ENCODE measurements around the gene RBBP8NL. TPM values are rescaled to one million over a fixed set of nuclear protein-coding genes. Genes with fewer than 3 reads are reported as not detected.

Gene RBBP8NL
- polyA plus RNA-seq, 2 of the 4 experiments (the other 2 are of a cell fraction): not detected

DNA sequence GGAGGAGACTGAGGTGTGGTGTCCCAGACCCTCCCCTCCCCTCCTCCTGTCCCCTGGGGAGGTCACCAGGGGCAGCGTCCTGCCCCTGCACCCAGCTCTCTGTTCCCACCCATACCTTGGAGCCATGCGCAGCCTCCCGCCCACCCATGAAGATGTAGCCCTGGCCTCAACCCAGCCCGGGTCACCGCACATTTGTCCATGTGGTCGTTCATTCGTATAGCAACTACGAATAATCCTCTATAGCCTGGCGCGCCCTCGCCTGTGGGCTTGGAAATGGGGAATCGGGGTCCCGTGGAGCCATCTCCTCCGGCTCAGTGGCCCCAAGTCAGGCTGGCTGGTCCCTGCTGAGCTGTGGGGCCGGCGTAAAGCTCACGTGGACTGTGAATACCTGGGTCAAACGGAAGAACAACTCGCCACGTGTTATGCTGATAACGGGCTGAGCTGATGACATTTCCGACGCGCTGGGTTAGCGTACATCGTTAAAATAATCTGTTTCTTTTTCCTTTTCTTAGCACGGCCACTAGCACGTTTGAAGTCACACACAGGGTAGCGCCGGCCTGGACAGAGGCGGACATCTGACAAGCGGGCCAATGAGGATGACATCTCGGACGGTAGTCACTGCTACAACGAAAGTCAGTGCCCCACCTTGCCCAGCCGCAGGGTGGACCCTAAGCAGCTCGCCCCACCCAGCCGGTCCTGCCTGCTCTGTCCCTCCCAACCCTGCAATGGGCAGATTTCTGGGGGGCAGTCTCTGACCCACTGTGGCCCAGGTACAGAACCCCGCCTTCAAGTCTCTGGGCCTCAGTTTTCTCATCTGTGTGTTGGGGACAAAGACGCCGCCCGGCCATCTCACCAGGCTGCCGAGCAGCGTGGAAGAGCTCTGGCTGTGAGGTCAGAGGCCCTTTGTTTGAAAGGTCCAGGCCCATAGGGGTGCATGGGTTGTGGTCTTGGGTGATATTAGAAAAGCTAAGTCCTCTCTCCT is 19.8 kb upstream of the RBBP8NL start:
- ATAC-seq (no peak), FAIRE-seq (no peak), DNase-seq (ENCODE audit: low read depth in 1 of 2, low spot score in 1 of 2) (no peak)
- Histone ChIP-seq H3K9me3 (no peaks in the 10 kb centered on the region), H3K4me2 (no peak overlapping the region), H3K4me3 (no peak overlapping the region), H3K27ac (no peak overlapping the region), H3K4me1 (no peaks in the 10 kb centered on the region)
- 70% methylated on average over 39 of the region's 44 CpGs for WGBS (ENCODE audit: missing lambda C conversion rate)
- ChIA-PET CTCF (interaction anchor here (1.2 to 1.8 kb wide), 3 partner anchors 37 to 170 kb away, joined by 3 to 5 read pairs (median 4); no protein-coding TSS in a partner anchor), POLR2A (no interaction called here)
- TF ChIP-seq ZC3H11A (IDR thresholded peaks at IDR 0.05): no peak
- TF ChIP-seq, protein P1, sequence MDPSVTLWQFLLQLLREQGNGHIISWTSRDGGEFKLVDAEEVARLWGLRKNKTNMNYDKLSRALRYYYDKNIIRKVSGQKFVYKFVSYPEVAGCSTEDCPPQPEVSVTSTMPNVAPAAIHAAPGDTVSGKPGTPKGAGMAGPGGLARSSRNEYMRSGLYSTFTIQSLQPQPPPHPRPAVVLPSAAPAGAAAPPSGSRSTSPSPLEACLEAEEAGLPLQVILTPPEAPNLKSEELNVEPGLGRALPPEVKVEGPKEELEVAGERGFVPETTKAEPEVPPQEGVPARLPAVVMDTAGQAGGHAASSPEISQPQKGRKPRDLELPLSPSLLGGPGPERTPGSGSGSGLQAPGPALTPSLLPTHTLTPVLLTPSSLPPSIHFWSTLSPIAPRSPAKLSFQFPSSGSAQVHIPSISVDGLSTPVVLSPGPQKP (IDR thresholded peaks at IDR 0.05; ENCODE audit: low read depth, low read length): no peak
- TF ChIP-seq PHF8 (IDR thresholded peaks at IDR 0.05; ENCODE audit: borderline replicate concordance, low read depth): no peak
- no peak for TF ChIP-seq EHF (CRISPR knock-in tag; IDR thresholded peaks at IDR 0.05)
- TF ChIP-seq, protein P2, sequence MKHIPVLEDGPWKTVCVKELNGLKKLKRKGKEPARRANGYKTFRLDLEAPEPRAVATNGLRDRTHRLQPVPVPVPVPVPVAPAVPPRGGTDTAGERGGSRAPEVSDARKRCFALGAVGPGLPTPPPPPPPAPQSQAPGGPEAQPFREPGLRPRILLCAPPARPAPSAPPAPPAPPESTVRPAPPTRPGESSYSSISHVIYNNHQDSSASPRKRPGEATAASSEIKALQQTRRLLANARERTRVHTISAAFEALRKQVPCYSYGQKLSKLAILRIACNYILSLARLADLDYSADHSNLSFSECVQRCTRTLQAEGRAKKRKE (CRISPR knock-in tag; IDR thresholded peaks at IDR 0.05; ENCODE audit: low read depth): no peak
- TF ChIP-seq RARB (CRISPR knock-in tag; IDR thresholded peaks at IDR 0.05): no peak
- TF ChIP-seq RNF2 (IDR thresholded peaks at IDR 0.05; ENCODE audit: borderline replicate concordance, low read depth): no peak
- no peak for TF ChIP-seq KDM5A (IDR thresholded peaks at IDR 0.05)
- TF ChIP-seq BHLHE40 (IDR thresholded peaks at IDR 0.05; ENCODE audit: low read depth, low read length): no peak
- no peak for TF ChIP-seq MAZ (IDR thresholded peaks at IDR 0.05; ENCODE audit: borderline replicate concordance, low read depth, low read length)
- TF ChIP-seq, protein P3, sequence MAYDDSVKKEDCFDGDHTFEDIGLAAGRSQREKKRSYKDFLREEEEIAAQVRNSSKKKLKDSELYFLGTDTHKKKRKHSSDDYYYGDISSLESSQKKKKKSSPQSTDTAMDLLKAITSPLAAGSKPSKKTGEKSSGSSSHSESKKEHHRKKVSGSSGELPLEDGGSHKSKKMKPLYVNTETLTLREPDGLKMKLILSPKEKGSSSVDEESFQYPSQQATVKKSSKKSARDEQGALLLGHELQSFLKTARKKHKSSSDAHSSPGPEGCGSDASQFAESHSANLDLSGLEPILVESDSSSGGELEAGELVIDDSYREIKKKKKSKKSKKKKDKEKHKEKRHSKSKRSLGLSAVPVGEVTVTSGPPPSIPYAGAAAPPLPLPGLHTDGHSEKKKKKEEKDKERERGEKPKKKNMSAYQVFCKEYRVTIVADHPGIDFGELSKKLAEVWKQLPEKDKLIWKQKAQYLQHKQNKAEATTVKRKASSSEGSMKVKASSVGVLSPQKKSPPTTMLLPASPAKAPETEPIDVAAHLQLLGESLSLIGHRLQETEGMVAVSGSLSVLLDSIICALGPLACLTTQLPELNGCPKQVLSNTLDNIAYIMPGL (CRISPR knock-in tag; IDR thresholded peaks at IDR 0.05; ENCODE audit: borderline replicate concordance): no peak
- no peak for TF ChIP-seq KDM1A (IDR thresholded peaks at IDR 0.05; ENCODE audit: low read depth)
- no peak for TF ChIP-seq POLR2AphosphoS2 (conservative IDR thresholded peaks at IDR 0.05; ENCODE audit: low read length)
- no peak for TF ChIP-seq HDAC2 (IDR thresholded peaks at IDR 0.05)
- TF ChIP-seq SREBF2 (IDR thresholded peaks at IDR 0.05): no peak
- TF ChIP-seq FOXS1 (CRISPR knock-in tag; IDR thresholded peaks at IDR 0.05): no peak
- TF ChIP-seq CBX2 (IDR thresholded peaks at IDR 0.05; ENCODE audit: borderline replicate concordance, low read depth): no peak
- TF ChIP-seq HEYL (CRISPR knock-in tag; IDR thresholded peaks at IDR 0.05): no peak
- TF ChIP-seq, protein P4, sequence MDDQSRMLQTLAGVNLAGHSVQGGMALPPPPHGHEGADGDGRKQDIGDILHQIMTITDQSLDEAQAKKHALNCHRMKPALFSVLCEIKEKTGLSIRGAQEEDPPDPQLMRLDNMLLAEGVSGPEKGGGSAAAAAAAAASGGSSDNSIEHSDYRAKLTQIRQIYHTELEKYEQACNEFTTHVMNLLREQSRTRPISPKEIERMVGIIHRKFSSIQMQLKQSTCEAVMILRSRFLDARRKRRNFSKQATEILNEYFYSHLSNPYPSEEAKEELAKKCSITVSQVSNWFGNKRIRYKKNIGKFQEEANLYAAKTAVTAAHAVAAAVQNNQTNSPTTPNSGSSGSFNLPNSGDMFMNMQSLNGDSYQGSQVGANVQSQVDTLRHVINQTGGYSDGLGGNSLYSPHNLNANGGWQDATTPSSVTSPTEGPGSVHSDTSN (IDR thresholded peaks at IDR 0.05): no peak
- TF ChIP-seq MYC (IDR thresholded peaks at IDR 0.05; ENCODE audit: borderline replicate concordance, low read length): no peak

DNA sequence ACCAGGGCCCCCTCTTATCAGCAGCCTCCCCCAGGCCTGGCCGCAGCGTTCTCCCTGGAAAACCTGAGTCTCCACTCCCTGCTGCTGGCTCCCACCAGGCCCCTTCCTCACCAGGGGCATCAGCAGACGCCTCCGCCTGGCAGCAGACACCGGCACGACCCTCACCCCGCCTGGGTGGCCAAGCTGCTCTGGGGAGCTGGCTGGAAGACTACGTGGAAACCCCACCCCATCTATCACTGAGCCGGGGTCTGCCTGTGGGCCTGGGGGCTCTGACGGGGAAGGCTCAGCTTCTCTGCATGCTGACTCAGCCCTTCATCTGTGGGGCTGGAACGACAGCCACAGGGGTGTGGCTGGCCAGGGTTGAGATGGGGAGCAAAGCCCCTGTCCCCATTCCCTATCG is 19.1 kb upstream of the RBBP8NL start:
- 42% methylated on average over 11 of the region's 12 CpGs for WGBS (ENCODE audit: missing lambda C conversion rate)
- ChIA-PET CTCF (interaction anchor here (1.8 kb wide), 1 partner anchor 170 kb away, joined by 5 read pairs; no protein-coding TSS in a partner anchor), POLR2A (no interaction called here)
- DNase-seq (ENCODE audit: low read depth in 1 of 2, low spot score in 1 of 2) (no peak), FAIRE-seq (no peak), ATAC-seq (no peak)
- no peak overlapping the region for H3K4me2 ChIP-seq
- no peak for TF ChIP-seq FOXS1 (CRISPR knock-in tag; IDR thresholded peaks at IDR 0.05)
- no peak for TF ChIP-seq KDM1A (IDR thresholded peaks at IDR 0.05; ENCODE audit: low read depth)
- TF ChIP-seq HOXA7 (CRISPR knock-in tag; IDR thresholded peaks at IDR 0.05): no peak
- no peak for TF ChIP-seq SMC3 (IDR thresholded peaks at IDR 0.05)
- no peak for TF ChIP-seq CHD2 (IDR thresholded peaks at IDR 0.05; ENCODE audit: low read length, partially characterized antibody)
- TF ChIP-seq MAFK (IDR thresholded peaks at IDR 0.05; ENCODE audit: partially characterized antibody): peak; percentile 70
- no peak for TF ChIP-seq EHF (CRISPR knock-in tag; IDR thresholded peaks at IDR 0.05)
- no peak overlapping the region for H3K27ac ChIP-seq
- no peaks in the 10 kb centered on the region for H3K9me3 ChIP-seq
- H3K4me1 ChIP-seq: no peaks in the 10 kb centered on the region
- no peak overlapping the region for H3K4me3 ChIP-seq
